A172 (cell line): ENCODE results near the gene CGRRF1. TPM values are rescaled to one million over a fixed set of nuclear protein-coding genes. Genes with fewer than 3 reads are reported as not detected.
A peak's percentile ranks its signal among the peaks of the same experiment; 100 is the strongest.

ENCODE experiments used
- DNase-seq: peaks from one replicate; pipeline ENCODE4 v3.0.0-alpha.2; 2015; ENCODE audit warnings: low spot score
- total RNA-seq: library from RNA; depleted of rRNA; stranded (reverse); fragments of >200 nt; shearing (Covaris generic); gene quantifications from 2 replicates; pipeline ENCODE4 v1.2.3, GENCODE V29; 2014

CGRRF1 gene
- total RNA-seq, 1 experiment from 2014 or later = 10.9 TPM

GRCh38 chr14:54548491-54548890 is 38.8 kb downstream of the CGRRF1 start:
- DNase-seq = no peak

DNA sequence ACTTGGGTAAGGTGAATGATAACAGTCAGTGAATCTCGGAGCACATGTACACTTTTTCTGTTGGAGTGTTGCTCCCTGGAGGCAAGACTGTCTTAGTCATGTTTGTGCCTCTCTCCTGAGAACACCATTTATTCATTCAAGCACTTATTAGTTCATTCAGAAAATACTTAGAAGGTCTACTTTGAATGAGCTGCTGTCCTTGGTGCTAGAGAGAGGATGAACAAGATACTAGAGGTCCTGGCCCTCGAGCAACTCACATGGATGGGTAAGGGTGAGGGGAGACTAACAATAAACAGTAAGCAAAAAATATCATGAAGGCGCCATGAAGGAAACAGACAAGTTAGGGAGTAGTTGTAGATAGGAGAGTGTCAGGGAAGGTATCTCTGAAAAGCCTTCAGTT is 40.2 kb downstream of the CGRRF1 start:
- no peak for DNase-seq

DNA sequence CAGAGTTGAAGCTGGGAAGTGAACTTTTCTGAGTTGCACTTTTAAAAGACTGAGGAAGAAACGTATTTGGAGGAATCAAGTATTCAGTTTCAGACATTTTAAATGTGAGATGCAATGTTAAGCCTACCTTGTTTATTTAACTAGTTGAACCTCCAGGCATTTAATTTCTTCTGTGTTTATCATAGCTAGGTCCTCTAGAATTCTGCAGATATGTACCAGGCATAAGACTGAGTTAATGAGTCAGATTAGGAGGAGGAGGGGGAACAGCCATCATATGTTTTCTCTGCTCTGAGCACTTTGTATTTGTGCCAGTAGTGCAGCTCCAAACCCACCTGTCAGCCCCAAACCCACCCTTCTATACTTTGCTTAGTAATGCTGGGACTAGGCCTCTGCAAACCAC is 40.8 kb downstream of the CGRRF1 start:
- no peak for DNase-seq

DNA sequence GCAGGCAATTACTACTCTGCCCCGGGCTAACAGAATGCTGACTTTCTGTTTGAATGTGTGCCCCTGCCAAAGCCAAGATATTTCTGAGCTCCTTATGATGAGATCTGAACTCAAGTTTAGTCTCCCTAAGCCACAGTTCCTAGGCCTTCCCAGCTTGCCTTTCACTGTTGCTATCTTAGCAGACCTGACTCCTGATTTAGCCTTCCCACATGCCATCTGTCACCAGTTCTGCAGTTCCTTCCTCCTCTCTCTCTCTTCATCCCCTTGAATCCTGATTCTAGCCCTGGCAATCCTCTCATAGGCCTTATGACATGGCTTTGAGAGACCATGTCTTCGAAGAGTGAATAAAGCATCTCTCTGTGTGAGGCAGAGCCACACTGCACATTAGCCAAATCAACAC is 44.7 kb downstream of the CGRRF1 start:
- DNase-seq = no peak

GRCh38 chr14:54555651-54556050 is 45.9 kb downstream of the CGRRF1 start:
- no peak for DNase-seq

- no peak for DNase-seq
Observed at GRCh38 chr14:54556535-54556934, 46.8 kb downstream of the CGRRF1 start.

GRCh38 chr14:54562334-54562733 is 52.6 kb downstream of the CGRRF1 start:
- DNase-seq = no peak

DNA sequence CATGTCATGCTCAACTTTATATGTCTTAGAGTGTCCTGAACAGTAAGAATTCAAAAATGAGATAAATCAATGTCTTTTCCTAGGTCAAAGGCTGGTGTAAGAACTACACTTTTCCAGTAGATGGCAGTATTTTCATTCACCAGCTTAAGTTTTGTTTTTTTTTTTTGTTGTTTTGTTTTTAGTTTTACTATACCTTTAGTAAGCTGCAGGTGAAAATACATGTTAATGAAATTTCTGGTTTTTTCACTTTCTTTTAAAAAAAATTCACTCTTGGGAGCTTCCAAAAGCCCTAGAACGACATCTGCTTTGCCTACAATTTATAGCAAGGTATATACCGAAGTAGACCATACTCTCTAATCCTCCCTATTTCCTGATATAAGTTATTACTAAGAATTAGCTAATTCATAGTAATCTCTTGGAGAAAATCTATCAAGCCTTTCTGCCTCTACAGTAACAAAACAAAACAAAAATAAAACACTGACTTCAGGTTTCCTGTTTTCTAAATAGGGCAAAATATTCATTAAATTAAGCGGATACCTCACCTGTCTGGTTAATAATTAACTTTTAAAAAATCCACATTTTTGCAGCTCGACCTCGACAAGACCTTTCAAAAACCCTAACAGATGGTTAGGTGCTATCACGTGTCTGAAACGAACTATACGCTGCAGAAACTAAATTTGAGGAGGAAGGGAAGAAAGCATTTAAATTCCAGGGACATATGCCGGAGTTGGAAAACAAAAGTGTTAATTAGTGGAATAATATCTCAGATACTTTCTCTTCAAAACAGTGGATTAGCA is 54.6 kb downstream of the CGRRF1 start:
- no peak for DNase-seq

GRCh38 chr14:54564868-54565784 is 55.4 kb downstream of the CGRRF1 start:
- no peak for DNase-seq

- no peak for DNase-seq
Observed at GRCh38 chr14:54565785-54566409, 56.2 kb downstream of the CGRRF1 start.

- DNase-seq = peak; percentile 69
Observed at GRCh38 chr14:54566410-54567223, 56.9 kb downstream of the CGRRF1 start, which contains the start of gene SAMD4A. SAMD4A (plus strand) TSS chr14:54567128; CDS start chr14:54567917, 789 bp downstream.

- DNase-seq = no peak
Observed at GRCh38 chr14:54567224-54567638, 57.5 kb downstream of the CGRRF1 start.

DNA sequence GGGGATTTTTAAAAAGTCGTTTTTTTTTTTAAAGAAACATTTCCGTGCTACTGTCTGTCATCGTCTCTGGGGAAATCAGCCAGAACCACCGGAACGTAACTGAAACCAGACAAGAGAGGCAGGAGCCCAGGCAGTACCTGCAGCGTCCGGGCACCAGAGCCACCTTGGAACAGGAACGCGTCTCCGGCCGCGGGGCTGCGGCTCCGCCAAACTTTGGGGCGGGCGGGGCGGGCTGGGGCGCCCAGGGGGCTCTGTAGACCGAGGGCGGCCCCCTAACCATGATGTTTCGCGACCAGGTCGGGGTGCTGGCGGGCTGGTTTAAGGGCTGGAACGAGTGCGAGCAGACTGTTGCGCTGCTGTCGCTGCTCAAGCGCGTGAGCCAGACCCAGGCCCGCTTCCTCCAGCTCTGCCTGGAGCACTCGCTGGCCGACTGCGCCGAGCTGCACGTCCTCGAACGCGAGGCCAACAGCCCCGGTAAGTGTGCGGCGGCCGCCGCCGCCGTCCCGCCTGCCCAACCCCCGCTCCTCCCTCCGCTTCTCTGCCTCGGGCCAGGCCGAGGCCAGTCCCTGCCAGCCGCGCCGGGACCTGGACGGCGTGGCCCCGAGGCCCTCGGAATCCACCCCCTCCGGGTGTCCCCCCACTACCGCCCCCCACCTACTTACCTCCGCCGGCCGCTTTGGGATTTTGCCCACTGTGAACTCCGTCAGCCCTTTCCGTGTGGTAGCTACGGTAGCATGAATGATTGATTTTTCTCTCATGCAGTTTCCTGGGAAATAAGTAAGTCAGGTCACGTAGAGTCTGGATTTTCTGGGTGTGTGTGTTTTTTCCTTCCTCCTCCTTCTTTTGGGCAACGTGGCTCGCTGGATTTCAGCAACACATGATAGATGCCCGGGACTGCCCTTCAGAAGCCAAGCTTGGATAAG is 58.2 kb downstream of the CGRRF1 start:
- DNase-seq = no peak

DNA sequence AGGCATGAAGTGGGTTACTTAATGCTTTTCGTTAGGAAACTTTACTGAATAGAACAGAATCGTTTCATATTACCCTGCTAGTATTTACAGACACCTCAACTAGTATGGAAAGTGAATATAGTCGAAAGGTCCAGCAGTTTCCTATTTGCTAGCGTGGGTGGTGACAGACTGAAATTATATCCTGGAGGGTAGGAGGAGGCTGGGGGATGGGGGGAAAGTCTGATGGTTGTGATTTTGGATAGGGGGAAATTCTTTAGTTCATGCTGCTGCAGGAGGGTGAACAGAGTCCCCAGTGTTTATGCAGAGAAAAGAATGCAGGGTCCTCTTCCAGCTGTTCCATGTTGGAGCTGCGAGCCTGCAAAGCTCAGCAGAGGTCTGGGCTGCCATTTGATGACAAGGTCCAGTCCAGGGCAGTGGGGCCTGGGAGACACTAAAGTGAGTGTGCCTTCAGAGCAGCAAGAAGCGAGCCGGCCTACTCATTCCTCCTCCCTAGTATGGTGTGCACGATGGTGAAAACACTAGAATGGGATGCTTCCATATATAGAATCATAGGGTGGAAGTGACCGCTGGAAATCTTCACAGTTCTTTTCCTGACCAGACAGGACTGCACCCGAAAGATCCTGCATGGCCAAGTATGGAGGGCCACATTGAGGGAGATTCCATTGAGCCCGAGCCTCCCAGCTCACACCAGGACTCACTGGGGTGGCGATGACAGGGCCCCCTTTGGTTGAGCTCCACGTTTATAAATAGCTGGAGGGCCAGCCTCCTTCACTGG is 59.3 kb downstream of the CGRRF1 start:
- DNase-seq = no peak

- no peak for DNase-seq
Observed at GRCh38 chr14:54570047-54570446, 60.3 kb downstream of the CGRRF1 start.

DNA sequence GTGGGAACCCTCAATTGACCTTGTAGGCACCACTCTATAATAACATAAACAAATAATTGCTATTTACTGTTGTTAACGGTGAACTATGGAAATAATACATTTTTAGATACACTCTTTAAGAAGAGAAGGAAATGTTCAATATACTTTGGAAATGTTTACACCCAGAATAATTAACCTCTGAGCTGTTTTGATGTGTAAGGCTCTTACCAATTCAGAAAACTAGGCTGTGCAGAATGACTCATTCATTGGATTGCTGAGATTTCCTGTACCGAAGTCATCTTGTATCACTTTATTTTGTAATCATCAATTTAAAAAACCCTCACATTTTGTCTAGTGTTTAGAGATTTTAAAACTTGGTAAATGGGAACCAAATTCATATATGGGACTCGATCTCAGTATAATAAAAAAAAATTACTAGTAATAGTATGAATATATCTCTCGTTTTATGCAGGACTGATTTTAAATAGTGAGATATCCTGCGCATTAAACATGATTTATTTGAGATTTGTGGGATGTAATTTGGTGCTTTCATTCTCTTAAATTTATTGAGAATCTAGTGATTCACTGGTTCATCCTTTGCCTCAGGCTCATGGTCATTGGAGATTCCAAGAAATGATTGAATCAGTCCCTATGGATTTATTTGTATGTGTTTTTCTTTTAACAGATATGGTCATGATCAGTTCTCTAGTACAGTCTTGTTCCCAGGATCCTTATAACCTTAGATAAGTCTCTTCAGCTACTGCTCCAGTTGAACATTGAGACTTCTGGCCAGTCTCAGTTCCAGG is 61.1 kb downstream of the CGRRF1 start:
- peak; percentile 56 for DNase-seq

GRCh38 chr14:54572316-54572715 is 62.6 kb downstream of the CGRRF1 start:
- no peak for DNase-seq

GRCh38 chr14:54574528-54574927 is 64.8 kb downstream of the CGRRF1 start:
- DNase-seq = no peak

DNA sequence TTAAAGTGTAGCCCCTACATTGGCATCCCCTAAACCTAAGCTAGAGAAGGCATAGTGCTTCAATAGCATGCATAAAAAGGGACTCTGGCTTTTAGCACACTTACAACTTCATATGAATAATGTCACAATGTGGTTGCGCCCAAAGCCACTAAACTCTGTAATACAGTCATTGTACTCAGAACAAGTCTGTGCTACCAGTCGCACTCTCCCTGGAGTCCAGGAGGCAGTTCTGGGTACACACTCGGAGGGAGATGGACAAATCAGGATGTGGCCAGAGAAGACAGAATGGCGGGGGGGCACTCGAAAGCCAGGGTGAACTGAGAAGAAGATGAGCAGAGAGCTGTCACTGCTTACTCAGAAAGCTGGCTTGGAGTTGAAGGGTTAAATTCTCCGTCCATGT is 67.8 kb downstream of the CGRRF1 start:
- DNase-seq = no peak
